WTC11 (cell line): ENCODE measurements around the gene KCNH6. TPM values are rescaled to one million over a fixed set of nuclear protein-coding genes. Genes with fewer than 3 reads are reported as not detected.
A peak's percentile ranks its signal among the peaks of the same experiment; 100 is the strongest.

Experiments used
- ATAC-seq: fragments of 200-7000 bp; cut with Tn5 transposase; 2 replicates; pipeline ENCODE4 v1.10.0; 2021; ENCODE audit warnings: mild to moderate bottlenecking, moderate library complexity
- CTCF ChIA-PET: fragments of 300-600 bp; sonication (Branson Sonifier 250); formaldehyde crosslinking; loops from one replicate; lab custom pipeline; 2021; ENCODE audit warnings: antibody characterized with exemption; lab: Charles Lee
- POLR2A ChIA-PET: fragments of 350-600 bp; sonication (Branson Sonifier 250); formaldehyde crosslinking; loops from one replicate; lab custom pipeline; 2021; ENCODE audit warnings: antibody characterized with exemption; lab: Charles Lee
- DNase-seq: peaks from one replicate; pipeline ENCODE4 v3.0.0; 2021; ENCODE audit warnings: low spot score
- H3K27ac Mint-ChIP-seq: 2 replicates; pipeline ENCODE4 v1.8.0; 2021; ENCODE audit warnings: mixed read lengths
- H3K27me3 Mint-ChIP-seq: 2 replicates; pipeline ENCODE4 v1.8.0; 2021; ENCODE audit warnings: low read depth, mild to moderate bottlenecking, moderate library complexity, mixed read lengths
- H3K36me3 Mint-ChIP-seq: 2 replicates; pipeline ENCODE4 v1.8.0; 2021; ENCODE audit warnings: mixed read lengths
- H3K4me1 Mint-ChIP-seq: 2 replicates; pipeline ENCODE4 v1.8.0; 2022; ENCODE audit warnings: mixed read lengths
- H3K4me3 Mint-ChIP-seq: 2 replicates; pipeline ENCODE4 v1.8.0; 2021; ENCODE audit warnings: mild to moderate bottlenecking, moderate library complexity, mixed read lengths
- H3K9me3 Mint-ChIP-seq: 2 replicates; pipeline ENCODE4 v1.8.0; 2021; ENCODE audit warnings: mixed read lengths
- CBFB ChIP-seq: sonication (generic); formaldehyde crosslinking; IDR thresholded peaks from 2 replicates; pipeline ENCODE4 v1.8.1; 2022; ENCODE audit warnings: mild to moderate bottlenecking, low read depth, missing genetic modification reagents
- EMX1 ChIP-seq: fragments of 250-450 bp; sonication (Bioruptor Pico); IDR thresholded peaks from 2 replicates; pipeline ENCODE4 v1.8.0; 2021; ENCODE audit warnings: mild to moderate bottlenecking
- JAZF1 ChIP-seq: fragments of 250-450 bp; sonication (Bioruptor Pico); IDR thresholded peaks from 2 replicates; pipeline ENCODE4 v1.9.0; 2021; ENCODE audit warnings: moderate library complexity, mild to moderate bottlenecking, inconsistent platforms
- KAT7 ChIP-seq: sonication (generic); formaldehyde crosslinking; IDR thresholded peaks from 2 replicates; pipeline ENCODE4 v1.8.1; 2023; ENCODE audit warnings: missing genetic modification reagents, mild to moderate bottlenecking, borderline replicate concordance
- NR1H2 ChIP-seq: sonication (generic); formaldehyde crosslinking; IDR thresholded peaks from 2 replicates; pipeline ENCODE4 v1.9.0; 2021; ENCODE audit warnings: mild to moderate bottlenecking, moderate library complexity, missing genetic modification reagents
- NR2C2 ChIP-seq: sonication (generic); formaldehyde crosslinking; IDR thresholded peaks from 2 replicates; pipeline ENCODE4 v1.8.0; 2022; ENCODE audit warnings: mild to moderate bottlenecking, missing genetic modification reagents
- OVOL2 ChIP-seq: fragments of 250-450 bp; sonication (Bioruptor Pico); IDR thresholded peaks from 2 replicates; pipeline ENCODE4 v1.9.0; 2021; ENCODE audit warnings: mild to moderate bottlenecking, borderline replicate concordance
- PRRX2 ChIP-seq: fragments of 250-450 bp; sonication (Bioruptor Pico); IDR thresholded peaks from 2 replicates; pipeline ENCODE4 v1.8.0; 2021; ENCODE audit warnings: mild to moderate bottlenecking
- SMAD4 ChIP-seq: sonication (generic); formaldehyde crosslinking; IDR thresholded peaks from 2 replicates; pipeline ENCODE4 v1.8.0; 2022; ENCODE audit warnings: mild to moderate bottlenecking, missing genetic modification reagents
- TP53 ChIP-seq: sonication (generic); formaldehyde crosslinking; IDR thresholded peaks from 2 replicates; pipeline ENCODE4 v1.8.1; 2023; ENCODE audit warnings: mild to moderate bottlenecking, missing genetic modification reagents
- ZNF121 ChIP-seq: sonication (generic); formaldehyde crosslinking; IDR thresholded peaks from 2 replicates; pipeline ENCODE4 v1.8.0; 2023; ENCODE audit warnings: missing genetic modification reagents
- ZNF232 ChIP-seq: sonication (generic); formaldehyde crosslinking; IDR thresholded peaks from 2 replicates; pipeline ENCODE4 v1.8.0; 2022; ENCODE audit warnings: mild to moderate bottlenecking, missing genetic modification reagents
- ZSCAN18 ChIP-seq: fragments of 250-450 bp; sonication (Bioruptor Pico); IDR thresholded peaks from 2 replicates; pipeline ENCODE4 v2.1.2; 2022; ENCODE audit warnings: mild to moderate bottlenecking, moderate library complexity
- total RNA-seq: library from RNA; stranded (reverse); gene quantifications from 3 replicates; pipeline ENCODE4 v1.2.3, GENCODE V29; 2021
- TF ChIP-seq, protein P1 (sequence below): sonication (generic); formaldehyde crosslinking; IDR thresholded peaks from 2 replicates; pipeline ENCODE4 v1.8.0; 2023; ENCODE audit warnings: missing genetic modification reagents, mild to moderate bottlenecking, borderline replicate concordance
- TF ChIP-seq, protein P2 (sequence below): fragments of 250-450 bp; sonication (Bioruptor Pico); IDR thresholded peaks from 2 replicates; pipeline ENCODE4 v1.9.0; 2021; ENCODE audit warnings: mild to moderate bottlenecking, borderline replicate concordance
- TF ChIP-seq, protein P3 (sequence below): sonication (generic); formaldehyde crosslinking; IDR thresholded peaks from 2 replicates; pipeline ENCODE4 v1.8.1; 2023; ENCODE audit warnings: mild to moderate bottlenecking, missing genetic modification reagents, moderate library complexity

Gene KCNH6
- total RNA-seq, 1 experiment from 2014 or later: 2.1 TPM

DNA sequence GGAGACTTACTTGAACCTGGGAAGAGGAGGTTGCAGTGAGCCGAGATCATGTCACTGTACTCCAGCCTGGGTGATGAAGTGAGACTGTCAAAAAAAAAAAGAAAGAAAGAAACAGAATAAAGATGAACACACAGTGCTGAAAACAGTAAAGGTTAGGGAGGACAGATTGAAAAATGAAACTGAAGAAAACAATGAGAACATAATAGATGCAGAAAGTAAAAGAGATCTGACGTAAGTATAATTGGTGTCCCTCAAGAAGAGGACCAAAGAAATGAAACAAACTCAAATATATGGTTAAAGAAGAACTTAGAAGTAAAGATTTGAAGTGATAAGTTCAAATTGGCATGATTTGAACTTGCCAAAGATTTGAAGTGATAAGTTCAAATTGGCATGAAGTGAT is 34.3 kb downstream of the KCNH6 start:
- no peak overlapping the region for H3K4me3 Mint-ChIP-seq
- H3K27me3 Mint-ChIP-seq: no peaks in the 10 kb centered on the region
- no peak overlapping the region for H3K27ac Mint-ChIP-seq
- H3K36me3 Mint-ChIP-seq: peaks cover 10% of the 10 kb centered on the region
- POLR2A ChIA-PET: no interaction called here
- TF ChIP-seq PRRX2 (CRISPR knock-in tag) (no peak), EMX1 (CRISPR knock-in tag) (no peak), KAT7 (CRISPR knock-in tag) (no peak), TP53 (CRISPR knock-in tag) (no peak), ZSCAN18 (CRISPR knock-in tag) (no peak), NR1H2 (CRISPR knock-in tag) (no peak), OVOL2 (CRISPR knock-in tag) (no peak), JAZF1 (no peak), SMAD4 (CRISPR knock-in tag) (no peak)
- TF ChIP-seq, protein P1, sequence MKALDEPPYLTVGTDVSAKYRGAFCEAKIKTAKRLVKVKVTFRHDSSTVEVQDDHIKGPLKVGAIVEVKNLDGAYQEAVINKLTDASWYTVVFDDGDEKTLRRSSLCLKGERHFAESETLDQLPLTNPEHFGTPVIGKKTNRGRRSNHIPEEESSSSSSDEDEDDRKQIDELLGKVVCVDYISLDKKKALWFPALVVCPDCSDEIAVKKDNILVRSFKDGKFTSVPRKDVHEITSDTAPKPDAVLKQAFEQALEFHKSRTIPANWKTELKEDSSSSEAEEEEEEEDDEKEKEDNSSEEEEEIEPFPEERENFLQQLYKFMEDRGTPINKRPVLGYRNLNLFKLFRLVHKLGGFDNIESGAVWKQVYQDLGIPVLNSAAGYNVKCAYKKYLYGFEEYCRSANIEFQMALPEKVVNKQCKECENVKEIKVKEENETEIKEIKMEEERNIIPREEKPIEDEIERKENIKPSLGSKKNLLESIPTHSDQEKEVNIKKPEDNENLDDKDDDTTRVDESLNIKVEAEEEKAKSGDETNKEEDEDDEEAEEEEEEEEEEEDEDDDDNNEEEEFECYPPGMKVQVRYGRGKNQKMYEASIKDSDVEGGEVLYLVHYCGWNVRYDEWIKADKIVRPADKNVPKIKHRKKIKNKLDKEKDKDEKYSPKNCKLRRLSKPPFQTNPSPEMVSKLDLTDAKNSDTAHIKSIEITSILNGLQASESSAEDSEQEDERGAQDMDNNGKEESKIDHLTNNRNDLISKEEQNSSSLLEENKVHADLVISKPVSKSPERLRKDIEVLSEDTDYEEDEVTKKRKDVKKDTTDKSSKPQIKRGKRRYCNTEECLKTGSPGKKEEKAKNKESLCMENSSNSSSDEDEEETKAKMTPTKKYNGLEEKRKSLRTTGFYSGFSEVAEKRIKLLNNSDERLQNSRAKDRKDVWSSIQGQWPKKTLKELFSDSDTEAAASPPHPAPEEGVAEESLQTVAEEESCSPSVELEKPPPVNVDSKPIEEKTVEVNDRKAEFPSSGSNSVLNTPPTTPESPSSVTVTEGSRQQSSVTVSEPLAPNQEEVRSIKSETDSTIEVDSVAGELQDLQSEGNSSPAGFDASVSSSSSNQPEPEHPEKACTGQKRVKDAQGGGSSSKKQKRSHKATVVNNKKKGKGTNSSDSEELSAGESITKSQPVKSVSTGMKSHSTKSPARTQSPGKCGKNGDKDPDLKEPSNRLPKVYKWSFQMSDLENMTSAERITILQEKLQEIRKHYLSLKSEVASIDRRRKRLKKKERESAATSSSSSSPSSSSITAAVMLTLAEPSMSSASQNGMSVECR (CRISPR knock-in tag): no peak
- TF ChIP-seq, protein P2, sequence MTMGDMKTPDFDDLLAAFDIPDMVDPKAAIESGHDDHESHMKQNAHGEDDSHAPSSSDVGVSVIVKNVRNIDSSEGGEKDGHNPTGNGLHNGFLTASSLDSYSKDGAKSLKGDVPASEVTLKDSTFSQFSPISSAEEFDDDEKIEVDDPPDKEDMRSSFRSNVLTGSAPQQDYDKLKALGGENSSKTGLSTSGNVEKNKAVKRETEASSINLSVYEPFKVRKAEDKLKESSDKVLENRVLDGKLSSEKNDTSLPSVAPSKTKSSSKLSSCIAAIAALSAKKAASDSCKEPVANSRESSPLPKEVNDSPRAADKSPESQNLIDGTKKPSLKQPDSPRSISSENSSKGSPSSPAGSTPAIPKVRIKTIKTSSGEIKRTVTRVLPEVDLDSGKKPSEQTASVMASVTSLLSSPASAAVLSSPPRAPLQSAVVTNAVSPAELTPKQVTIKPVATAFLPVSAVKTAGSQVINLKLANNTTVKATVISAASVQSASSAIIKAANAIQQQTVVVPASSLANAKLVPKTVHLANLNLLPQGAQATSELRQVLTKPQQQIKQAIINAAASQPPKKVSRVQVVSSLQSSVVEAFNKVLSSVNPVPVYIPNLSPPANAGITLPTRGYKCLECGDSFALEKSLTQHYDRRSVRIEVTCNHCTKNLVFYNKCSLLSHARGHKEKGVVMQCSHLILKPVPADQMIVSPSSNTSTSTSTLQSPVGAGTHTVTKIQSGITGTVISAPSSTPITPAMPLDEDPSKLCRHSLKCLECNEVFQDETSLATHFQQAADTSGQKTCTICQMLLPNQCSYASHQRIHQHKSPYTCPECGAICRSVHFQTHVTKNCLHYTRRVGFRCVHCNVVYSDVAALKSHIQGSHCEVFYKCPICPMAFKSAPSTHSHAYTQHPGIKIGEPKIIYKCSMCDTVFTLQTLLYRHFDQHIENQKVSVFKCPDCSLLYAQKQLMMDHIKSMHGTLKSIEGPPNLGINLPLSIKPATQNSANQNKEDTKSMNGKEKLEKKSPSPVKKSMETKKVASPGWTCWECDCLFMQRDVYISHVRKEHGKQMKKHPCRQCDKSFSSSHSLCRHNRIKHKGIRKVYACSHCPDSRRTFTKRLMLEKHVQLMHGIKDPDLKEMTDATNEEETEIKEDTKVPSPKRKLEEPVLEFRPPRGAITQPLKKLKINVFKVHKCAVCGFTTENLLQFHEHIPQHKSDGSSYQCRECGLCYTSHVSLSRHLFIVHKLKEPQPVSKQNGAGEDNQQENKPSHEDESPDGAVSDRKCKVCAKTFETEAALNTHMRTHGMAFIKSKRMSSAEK (CRISPR knock-in tag): no peak
- no peak for DNase-seq
- peaks cover 4% of the 10 kb centered on the region for H3K4me1 Mint-ChIP-seq
- no peak for ATAC-seq
- CTCF ChIA-PET: interaction anchor here (1.3 kb wide), 1 partner anchor 55 kb away, joined by 6 read pairs; no protein-coding TSS in a partner anchor
- H3K9me3 Mint-ChIP-seq: no peaks in the 10 kb centered on the region

- H3K4me3 Mint-ChIP-seq: no peak overlapping the region
- DNase-seq (no peak), ATAC-seq (no peak)
- no peak overlapping the region for H3K27ac Mint-ChIP-seq
- H3K9me3 Mint-ChIP-seq: no peaks in the 10 kb centered on the region
- CTCF ChIA-PET: interaction anchor here (1.3 kb wide), 1 partner anchor 54 kb away, joined by 6 read pairs; no protein-coding TSS in a partner anchor
- POLR2A ChIA-PET: no interaction called here
- no peak for TF ChIP-seq CBFB (CRISPR knock-in tag)
- TF ChIP-seq ZNF121: peak; percentile 35; the same call in 1 of the 2 replicates
- H3K4me1 Mint-ChIP-seq: no peaks in the 10 kb centered on the region; the same call in 1 of the 2 replicates
- H3K36me3 Mint-ChIP-seq: peaks cover 10% of the 10 kb centered on the region
- no peaks in the 10 kb centered on the region for H3K27me3 Mint-ChIP-seq
These were observed 35.3 kb downstream of the KCNH6 start for GRCh38 chr17:63558441-63558840.

DNA sequence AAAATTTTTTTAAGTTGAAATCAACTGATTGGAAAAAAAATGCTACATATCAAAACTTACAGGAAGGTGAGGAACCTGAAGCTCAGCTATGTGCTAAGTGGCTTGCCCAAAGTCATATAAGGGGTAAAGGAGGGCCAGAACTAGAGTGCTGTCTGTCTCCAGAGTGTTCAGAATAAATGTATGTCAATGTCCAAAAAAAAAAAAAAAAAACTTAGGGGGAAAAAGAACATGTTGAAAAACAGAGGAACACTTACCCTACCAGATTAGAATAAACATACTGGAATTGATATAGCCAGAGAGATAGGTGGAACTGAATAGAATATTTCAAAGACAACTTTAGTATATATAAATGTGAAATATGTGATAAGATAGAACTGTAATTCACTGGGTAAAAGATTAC is 38.7 kb downstream of the KCNH6 start:
- DNase-seq (no peak), ATAC-seq (no peak)
- Mint-ChIP-seq H3K36me3 (peaks cover 6% of the 10 kb centered on the region; the same call in 1 of the 2 replicates), H3K4me3 (no peak overlapping the region), H3K27me3 (no peaks in the 10 kb centered on the region), H3K27ac (no peak overlapping the region), H3K4me1 (no peaks in the 10 kb centered on the region), H3K9me3 (no peaks in the 10 kb centered on the region)
- ChIA-PET CTCF (interaction anchor here (1.0 kb wide), 1 partner anchor 50 kb away, joined by 3 read pairs; no protein-coding TSS in a partner anchor), POLR2A (interaction anchor here (0.6 kb wide), 1 partner anchor 35 kb away, joined by 3 read pairs; no protein-coding TSS in a partner anchor)
- TF ChIP-seq, protein P1 (CRISPR knock-in tag): no peak
- TF ChIP-seq ZNF232 (CRISPR knock-in tag) (no peak), NR2C2 (CRISPR knock-in tag) (no peak)
- TF ChIP-seq, protein P3, sequence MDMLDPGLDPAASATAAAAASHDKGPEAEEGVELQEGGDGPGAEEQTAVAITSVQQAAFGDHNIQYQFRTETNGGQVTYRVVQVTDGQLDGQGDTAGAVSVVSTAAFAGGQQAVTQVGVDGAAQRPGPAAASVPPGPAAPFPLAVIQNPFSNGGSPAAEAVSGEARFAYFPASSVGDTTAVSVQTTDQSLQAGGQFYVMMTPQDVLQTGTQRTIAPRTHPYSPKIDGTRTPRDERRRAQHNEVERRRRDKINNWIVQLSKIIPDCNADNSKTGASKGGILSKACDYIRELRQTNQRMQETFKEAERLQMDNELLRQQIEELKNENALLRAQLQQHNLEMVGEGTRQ (CRISPR knock-in tag): no peak
